ENCODE data around the gene RTN4IP1. TPM values are rescaled to one million over a fixed set of nuclear protein-coding genes. Genes with fewer than 3 reads are reported as not detected.

The RTN4IP1 gene
- total RNA-seq, 1 experiment from 2014 or later = 11.2 TPM

DNA sequence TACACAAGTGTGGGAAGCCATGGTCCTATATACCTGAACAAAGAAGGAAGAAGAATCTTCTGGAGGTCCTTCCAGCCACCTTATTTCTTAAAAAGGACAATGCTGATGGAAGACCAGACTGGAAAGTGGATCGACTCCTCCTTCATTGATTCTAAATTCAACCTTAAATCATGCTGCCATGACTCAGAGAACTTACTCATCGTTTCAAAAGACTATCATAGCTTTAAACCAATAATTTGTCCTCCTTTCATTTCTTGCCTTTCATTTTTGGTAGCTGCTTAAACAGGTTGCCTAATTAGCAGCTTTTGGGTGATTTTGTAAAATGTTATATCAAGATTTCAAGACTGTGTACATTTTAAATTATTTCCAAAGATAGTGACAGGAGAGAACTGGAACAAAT, 60.8 kb downstream of the RTN4IP1 start:
- H3K4me3 Mint-ChIP-seq (ENCODE audit: unreplicated experiment) = no peak overlapping the region
- H3K9me3 ChIP-seq = no peaks in the 10 kb centered on the region
- ChIA-PET CTCF (no interaction called here), POLR2A (no interaction called here)
- H3K4me1 ChIP-seq = no peaks in the 10 kb centered on the region
- no peaks in the 10 kb centered on the region for H3K9me3 Mint-ChIP-seq (ENCODE audit: unreplicated experiment)
- H3K27ac Mint-ChIP-seq (ENCODE audit: unreplicated experiment) = no peak overlapping the region
- no peaks in the 10 kb centered on the region for H3K27me3 Mint-ChIP-seq (ENCODE audit: insufficient read depth, unreplicated experiment)
- TSS peak; percentile 40 for BruUV-seq (replicated peaks)
- H3K36me3 ChIP-seq (ENCODE audit: control insufficient read depth, insufficient read depth, low read length) = no peaks in the 10 kb centered on the region
- no peaks in the 10 kb centered on the region for H3K27me3 ChIP-seq (replicated peaks; ENCODE audit: control insufficient read depth, insufficient read depth, low read length)
- TF ChIP-seq, protein P1, sequence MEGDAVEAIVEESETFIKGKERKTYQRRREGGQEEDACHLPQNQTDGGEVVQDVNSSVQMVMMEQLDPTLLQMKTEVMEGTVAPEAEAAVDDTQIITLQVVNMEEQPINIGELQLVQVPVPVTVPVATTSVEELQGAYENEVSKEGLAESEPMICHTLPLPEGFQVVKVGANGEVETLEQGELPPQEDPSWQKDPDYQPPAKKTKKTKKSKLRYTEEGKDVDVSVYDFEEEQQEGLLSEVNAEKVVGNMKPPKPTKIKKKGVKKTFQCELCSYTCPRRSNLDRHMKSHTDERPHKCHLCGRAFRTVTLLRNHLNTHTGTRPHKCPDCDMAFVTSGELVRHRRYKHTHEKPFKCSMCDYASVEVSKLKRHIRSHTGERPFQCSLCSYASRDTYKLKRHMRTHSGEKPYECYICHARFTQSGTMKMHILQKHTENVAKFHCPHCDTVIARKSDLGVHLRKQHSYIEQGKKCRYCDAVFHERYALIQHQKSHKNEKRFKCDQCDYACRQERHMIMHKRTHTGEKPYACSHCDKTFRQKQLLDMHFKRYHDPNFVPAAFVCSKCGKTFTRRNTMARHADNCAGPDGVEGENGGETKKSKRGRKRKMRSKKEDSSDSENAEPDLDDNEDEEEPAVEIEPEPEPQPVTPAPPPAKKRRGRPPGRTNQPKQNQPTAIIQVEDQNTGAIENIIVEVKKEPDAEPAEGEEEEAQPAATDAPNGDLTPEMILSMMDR (IDR thresholded peaks at IDR 0.05; ENCODE audit: insufficient read depth in 1 of 2, low read depth in 1 of 2, low read length in 1 of 2, severe bottlenecking in 1 of 2, unreplicated experiment in 1 of 2) = no peak
- intact Hi-C loops (cut with micrococcal nuclease; ENCODE audit: unreplicated experiment) = loop anchor here (5.0 kb wide), 1 partner anchor 409 kb away; no protein-coding TSS in a partner anchor
- no peak for DNase-seq
- peaks cover 5% of the 10 kb centered on the region for H3K36me3 Mint-ChIP-seq (ENCODE audit: insufficient read depth, unreplicated experiment)
- H3K4me3 ChIP-seq (ENCODE audit: low read depth, low read length) = no peak overlapping the region
- H3K4me1 Mint-ChIP-seq (ENCODE audit: low read depth, unreplicated experiment) = peaks cover 5% of the 10 kb centered on the region

DNA sequence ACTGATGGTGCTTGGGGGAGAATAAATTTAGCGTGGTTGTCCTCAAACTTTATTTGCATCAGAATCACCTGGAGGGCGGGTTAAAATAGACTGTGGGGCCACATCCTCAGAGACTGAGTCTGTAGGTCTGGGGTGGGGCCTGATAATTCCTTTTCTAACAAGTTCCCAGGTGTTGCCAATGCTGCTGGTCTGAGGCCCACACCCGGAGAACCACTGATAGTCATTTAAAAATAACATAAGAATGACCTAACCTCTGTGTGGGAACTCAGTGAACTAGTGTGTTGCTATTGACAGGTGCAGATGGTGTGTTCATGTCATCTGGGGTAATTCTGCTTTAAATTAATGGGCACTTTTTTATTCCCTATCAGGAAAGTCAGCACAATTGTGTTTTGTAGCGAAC, 64.8 kb downstream of the RTN4IP1 start:
- Histone ChIP-seq H3K36me3 (ENCODE audit: control insufficient read depth, insufficient read depth, low read length) (no peaks in the 10 kb centered on the region), H3K4me3 (ENCODE audit: low read depth, low read length) (no peak overlapping the region), H3K4me1 (no peaks in the 10 kb centered on the region), H3K9me3 (no peaks in the 10 kb centered on the region), H3K27me3 (replicated peaks; ENCODE audit: control insufficient read depth, insufficient read depth, low read length) (no peaks in the 10 kb centered on the region)
- Mint-ChIP-seq H3K27ac (ENCODE audit: unreplicated experiment) (no peak overlapping the region), H3K4me1 (ENCODE audit: low read depth, unreplicated experiment) (peaks cover 5% of the 10 kb centered on the region), H3K9me3 (ENCODE audit: unreplicated experiment) (no peaks in the 10 kb centered on the region), H3K27me3 (ENCODE audit: insufficient read depth, unreplicated experiment) (no peaks in the 10 kb centered on the region), H3K36me3 (ENCODE audit: insufficient read depth, unreplicated experiment) (peaks cover 5% of the 10 kb centered on the region), H3K4me3 (ENCODE audit: unreplicated experiment) (no peak overlapping the region)
- ChIA-PET CTCF (no interaction called here), POLR2A (no interaction called here)
- no peak for DNase-seq
- no TSS peak for BruUV-seq (replicated peaks)
- intact Hi-C loops (cut with micrococcal nuclease; ENCODE audit: unreplicated experiment) = no loop called here
- TF ChIP-seq, protein P1 (IDR thresholded peaks at IDR 0.05; ENCODE audit: insufficient read depth in 1 of 2, low read depth in 1 of 2, low read length in 1 of 2, severe bottlenecking in 1 of 2, unreplicated experiment in 1 of 2) = no peak

DNA sequence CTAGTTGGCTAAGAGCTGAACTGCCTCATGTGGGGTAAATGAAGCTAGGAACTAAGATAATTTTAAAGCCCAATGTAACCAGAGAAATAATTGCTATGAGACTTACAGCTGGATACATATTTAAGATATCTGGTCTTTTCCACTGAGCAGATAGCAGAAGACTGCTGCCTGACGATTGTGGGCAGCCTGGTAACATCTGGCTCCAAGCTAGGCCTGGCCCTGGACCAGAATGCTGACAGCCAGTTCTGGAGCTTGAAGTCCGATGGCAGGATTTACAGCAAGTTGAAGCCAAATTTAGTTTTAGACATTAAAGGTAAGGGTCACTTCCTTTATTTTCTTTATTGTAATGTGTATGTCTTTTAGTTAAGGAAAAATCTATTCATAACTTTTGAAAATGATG, 65.7 kb downstream of the RTN4IP1 start:
- H3K36me3 ChIP-seq (ENCODE audit: control insufficient read depth, insufficient read depth, low read length) = no peaks in the 10 kb centered on the region
- no TSS peak for BruUV-seq (replicated peaks)
- no peak overlapping the region for H3K4me3 ChIP-seq (ENCODE audit: low read depth, low read length)
- intact Hi-C loops (cut with micrococcal nuclease; ENCODE audit: unreplicated experiment) = no loop called here
- TF ChIP-seq, protein P1 (IDR thresholded peaks at IDR 0.05; ENCODE audit: insufficient read depth in 1 of 2, low read depth in 1 of 2, low read length in 1 of 2, severe bottlenecking in 1 of 2, unreplicated experiment in 1 of 2) = no peak
- ChIA-PET CTCF (no interaction called here), POLR2A (no interaction called here)
- Mint-ChIP-seq H3K27ac (ENCODE audit: unreplicated experiment) (no peak overlapping the region), H3K4me1 (ENCODE audit: low read depth, unreplicated experiment) (peaks cover 5% of the 10 kb centered on the region), H3K36me3 (ENCODE audit: insufficient read depth, unreplicated experiment) (peaks cover 5% of the 10 kb centered on the region), H3K4me3 (ENCODE audit: unreplicated experiment) (no peak overlapping the region), H3K9me3 (ENCODE audit: unreplicated experiment) (no peaks in the 10 kb centered on the region), H3K27me3 (ENCODE audit: insufficient read depth, unreplicated experiment) (no peaks in the 10 kb centered on the region)
- no peak for DNase-seq
- H3K27me3 ChIP-seq (replicated peaks; ENCODE audit: control insufficient read depth, insufficient read depth, low read length) = no peaks in the 10 kb centered on the region
- H3K9me3 ChIP-seq = no peaks in the 10 kb centered on the region
- H3K4me1 ChIP-seq = no peaks in the 10 kb centered on the region
